Natural killer cell (primary cell): ENCODE results near the gene VGLL4. TPM values are rescaled to one million over a fixed set of nuclear protein-coding genes. Genes with fewer than 3 reads are reported as not detected.

Experiments
- ATAC-seq, 3 donors: fragments of 150-1000 bp in 2 of 3; fragments of 200-7000 bp in 1 of 3; cut with Tn5 transposase; 1 replicate in 1 of 3; 2 replicates in 2 of 3; pipeline ENCODE4 v1.10.0; 2021; ENCODE audit warnings: mild to moderate bottlenecking in 2 of 3, moderate library complexity in 2 of 3
- DNase-seq, 2 donors: peaks; one replicate each; pipeline versions ENCODE4 v3.0.0 to v3.0.0-alpha.2; 2013 to 2021; ENCODE audit warnings: mixed read lengths in 1 of 2
- H3K27ac ChIP-seq: one replicate; pipeline ENCODE4 v1.5.1; 2013; ENCODE audit warnings: mild to moderate bottlenecking, low read length
- H3K27me3 ChIP-seq: one replicate; pipeline ENCODE4 v1.6.1; 2013; ENCODE audit warnings: low read length; ENCODE audit not compliant: control insufficient read depth, insufficient read depth
- H3K36me3 ChIP-seq: one replicate; pipeline ENCODE4 v1.6.1; 2013; ENCODE audit warnings: low read length; ENCODE audit not compliant: control insufficient read depth, insufficient read depth
- H3K4me1 ChIP-seq: one replicate; pipeline ENCODE4 v1.6.1; 2013; ENCODE audit warnings: low read length; ENCODE audit not compliant: control insufficient read depth, insufficient read depth
- H3K4me3 ChIP-seq: one replicate; pipeline ENCODE4 v1.5.1; 2013; ENCODE audit warnings: low read length
- H3K9me3 ChIP-seq: one replicate; pipeline ENCODE4 v1.6.1; 2013; ENCODE audit warnings: low read length; ENCODE audit not compliant: control insufficient read depth, insufficient read depth
- H3K27ac Mint-ChIP-seq, 2 donors: one replicate each; pipeline ENCODE4 v1.8.0; 2022; ENCODE audit warnings: mild to moderate bottlenecking in 2 of 2, mixed read lengths in 2 of 2, moderate library complexity in 1 of 2
- H3K27me3 Mint-ChIP-seq, 2 donors: one replicate each; pipeline ENCODE4 v1.8.0; 2022; ENCODE audit warnings: low read depth in 2 of 2, mixed read lengths in 2 of 2
- H3K36me3 Mint-ChIP-seq: one replicate; pipeline ENCODE4 v1.8.0; 2022; ENCODE audit warnings: mixed read lengths
- H3K4me1 Mint-ChIP-seq, 2 donors: one replicate each; pipeline ENCODE4 v1.8.0; 2022; ENCODE audit warnings: mixed read lengths in 2 of 2
- H3K4me3 Mint-ChIP-seq: one replicate; pipeline ENCODE4 v1.8.0; 2022; ENCODE audit warnings: mild to moderate bottlenecking, moderate library complexity, mixed read lengths
- H3K9me3 Mint-ChIP-seq, 2 donors: one replicate each; pipeline ENCODE4 v1.8.0; 2022; ENCODE audit warnings: mixed read lengths in 2 of 2
- CTCF ChIP-seq: fragments of 200-600 bp; IDR thresholded peaks from one replicate; pipeline ENCODE4 v1.8.0; 2022; ENCODE audit warnings: antibody characterized with exemption
- WGBS: methylation state at CpG from one replicate; pipeline ENCODE4 v1.1.7; 2013; ENCODE audit warnings: missing lambda C conversion rate; ENCODE audit not compliant: insufficient coverage; 5-methylcytosine and 5-hydroxymethylcytosine counted together
- intact Hi-C: fragments of 100-400 bp; cut with micrococcal nuclease; formaldehyde crosslinking; loops from one replicate; pipeline ENCODE4 v1.14.2; 2022
- total RNA-seq, 4 donors: library from RNA; stranded (reverse); fragments of 120-200 nt in 1 of 4; gene quantifications; one replicate each; pipeline versions ENCODE4 v1.2.3 to v1.2.4, GENCODE V29; 2013 to 2022

Gene VGLL4
- total RNA-seq, 3 donors from 2014 or later (not counting 1 experiment from before 2014, with no cell fraction given): 29.5 to 42.8 (median 34.6) TPM

- H3K27ac ChIP-seq: peak overlapping the region; percentile 95
- peaks cover 27% of the 10 kb centered on the region for H3K4me1 ChIP-seq
- peak overlapping the region; percentile 74 for H3K4me3 ChIP-seq
- intact Hi-C loops: loop anchor here (5.0 kb wide), 2 partner anchors 349 to 369 kb away; partner anchors contain the start of gene ATG7
- H3K36me3 ChIP-seq: no peaks in the 10 kb centered on the region
- no peaks in the 10 kb centered on the region for H3K27me3 Mint-ChIP-seq
- H3K27me3 ChIP-seq: no peaks in the 10 kb centered on the region
- DNase-seq: no peak
- H3K4me1 Mint-ChIP-seq: peaks cover 71 to 77% of the 10 kb centered on the region in 2 donors
- 47% methylated on average over 2 of the region's 2 CpGs for WGBS
- ATAC-seq: no peak
- peak overlapping the region; percentile 100 for H3K4me3 Mint-ChIP-seq
- no peaks in the 10 kb centered on the region for H3K9me3 ChIP-seq
- peak overlapping the region; percentile 98 to 100 for H3K27ac Mint-ChIP-seq
- H3K9me3 Mint-ChIP-seq: no peaks in the 10 kb centered on the region
- no peaks in the 10 kb centered on the region for H3K36me3 Mint-ChIP-seq
- no peak for TF ChIP-seq CTCF
Observed at GRCh38 chr3:11641316-11641682, 2.4 kb downstream of the VGLL4 start.

GRCh38 chr3:11640009-11640673, 3.6 kb downstream of the VGLL4 start:
- Histone ChIP-seq H3K36me3 (no peaks in the 10 kb centered on the region), H3K4me1 (peaks cover 27% of the 10 kb centered on the region), H3K4me3 (no peak overlapping the region), H3K9me3 (no peaks in the 10 kb centered on the region), H3K27ac (peak overlapping the region; percentile 16), H3K27me3 (no peaks in the 10 kb centered on the region)
- H3K9me3 Mint-ChIP-seq: no peaks in the 10 kb centered on the region
- WGBS: 90% methylated on average over 9 of the region's 9 CpGs
- no peak for DNase-seq
- no peaks in the 10 kb centered on the region for H3K27me3 Mint-ChIP-seq
- peaks cover 77 to 89% of the 10 kb centered on the region in 2 donors for H3K4me1 Mint-ChIP-seq
- H3K4me3 Mint-ChIP-seq: peak overlapping the region; percentile 100
- H3K36me3 Mint-ChIP-seq: no peaks in the 10 kb centered on the region
- no peak for ATAC-seq
- TF ChIP-seq CTCF: no peak
- intact Hi-C loops: loop anchor here (5.0 kb wide), 2 partner anchors 348 to 368 kb away; partner anchors contain the start of gene ATG7
- H3K27ac Mint-ChIP-seq: peak overlapping the region; percentile 98 to 100

- Histone ChIP-seq H3K27me3 (no peaks in the 10 kb centered on the region), H3K27ac (no peak overlapping the region), H3K4me1 (peaks cover 33% of the 10 kb centered on the region), H3K9me3 (no peaks in the 10 kb centered on the region), H3K36me3 (no peaks in the 10 kb centered on the region), H3K4me3 (no peak overlapping the region)
- ATAC-seq (no peak), DNase-seq (no peak)
- intact Hi-C loops: no loop called here
- H3K27me3 Mint-ChIP-seq: no peaks in the 10 kb centered on the region
- no peaks in the 10 kb centered on the region for H3K36me3 Mint-ChIP-seq
- no peak for TF ChIP-seq CTCF
- H3K27ac Mint-ChIP-seq: peak overlapping the region; percentile 98 to 100
- 89% methylated on average over 17 of the region's 17 CpGs for WGBS
- no peaks in the 10 kb centered on the region for H3K9me3 Mint-ChIP-seq
- peak overlapping the region; percentile 100 for H3K4me3 Mint-ChIP-seq
- peaks cover 88 to 98% of the 10 kb centered on the region in 2 donors for H3K4me1 Mint-ChIP-seq
Observed at GRCh38 chr3:11638495-11639358, 5.0 kb downstream of the VGLL4 start.
